Stomach (tissue), 4 donors: ENCODE results near the gene CPN2.

Experiments
- CTCF ChIP-seq, 7 experiments: fragments of 450-650 bp in 4 of 7; fragments of 200-600 bp in 3 of 7; sonication (generic) in 3 of 7; IDR thresholded peaks; one replicate each; pipeline ENCODE4 v1.5.1; 2016 to 2019; ENCODE audit warnings: antibody characterized with exemption in 7 of 7, control low read depth in 2 of 7, mild to moderate bottlenecking in 1 of 7
- POLR2A ChIP-seq, 4 donors: fragments of 450-650 bp; IDR thresholded peaks; one replicate each; pipeline ENCODE4 v1.6.1; 2016; ENCODE audit warnings: antibody characterized with exemption in 4 of 4, control low read depth in 2 of 4, mild to moderate bottlenecking in 1 of 4, moderate library complexity in 1 of 4

DNA sequence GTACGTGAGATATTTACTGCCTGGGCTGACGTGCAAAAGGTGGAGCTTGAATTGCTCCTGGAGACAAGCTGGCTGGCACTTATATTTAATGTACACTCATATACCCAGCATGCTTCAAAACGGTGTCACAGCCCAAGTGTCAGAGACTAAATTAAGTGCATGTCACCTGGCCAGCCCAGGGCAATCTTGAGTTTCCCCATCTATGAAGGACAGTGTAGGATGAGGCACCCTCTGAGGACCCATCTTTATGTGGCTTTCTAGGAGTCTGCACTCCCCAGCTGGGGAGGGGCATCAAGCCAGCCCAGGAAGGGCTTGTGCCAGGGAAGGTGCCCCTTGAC is 13.2 kb upstream of the CPN2 start:
- no peak for TF ChIP-seq CTCF (IDR thresholded peaks at IDR 0.05)
- no peak for TF ChIP-seq POLR2A (IDR thresholded peaks at IDR 0.05)
